WI38 (cell line): ENCODE data around the gene POMGNT1.

Experiments used
- H3K4me3 ChIP-seq: 2 replicates; pipeline ENCODE4 v1.5.1; 2011; ENCODE audit warnings: low read depth, mild to moderate bottlenecking, control low read depth, low read length
- TF ChIP-seq, protein P1 (sequence below): IDR thresholded peaks from 2 replicates; pipeline ENCODE4 v1.5.1; 2012; ENCODE audit warnings: low read depth, mild to moderate bottlenecking, control low read depth, low read length

POMGNT1 gene

DNA sequence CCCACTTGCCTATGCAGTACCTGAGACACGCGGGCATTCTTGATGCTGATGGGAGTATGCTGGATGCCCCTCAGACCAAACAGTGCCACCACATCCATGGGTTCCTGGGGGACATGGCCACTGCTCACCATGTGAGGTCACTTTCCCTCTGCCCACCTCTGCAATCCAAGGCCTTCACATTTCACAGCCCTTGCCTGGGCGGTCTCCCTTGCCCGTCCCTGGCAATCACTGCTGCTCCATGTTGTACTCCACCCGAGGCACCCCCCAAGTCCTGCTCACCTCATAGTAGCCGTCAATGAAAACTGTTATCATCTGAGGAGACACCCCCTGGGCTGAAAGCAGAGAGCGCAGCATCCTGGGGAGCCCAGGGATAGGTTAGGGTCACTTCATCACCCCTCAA lies 4.9 kb downstream of the POMGNT1 start:
- no peak overlapping the region for H3K4me3 ChIP-seq
- TF ChIP-seq, protein P1, sequence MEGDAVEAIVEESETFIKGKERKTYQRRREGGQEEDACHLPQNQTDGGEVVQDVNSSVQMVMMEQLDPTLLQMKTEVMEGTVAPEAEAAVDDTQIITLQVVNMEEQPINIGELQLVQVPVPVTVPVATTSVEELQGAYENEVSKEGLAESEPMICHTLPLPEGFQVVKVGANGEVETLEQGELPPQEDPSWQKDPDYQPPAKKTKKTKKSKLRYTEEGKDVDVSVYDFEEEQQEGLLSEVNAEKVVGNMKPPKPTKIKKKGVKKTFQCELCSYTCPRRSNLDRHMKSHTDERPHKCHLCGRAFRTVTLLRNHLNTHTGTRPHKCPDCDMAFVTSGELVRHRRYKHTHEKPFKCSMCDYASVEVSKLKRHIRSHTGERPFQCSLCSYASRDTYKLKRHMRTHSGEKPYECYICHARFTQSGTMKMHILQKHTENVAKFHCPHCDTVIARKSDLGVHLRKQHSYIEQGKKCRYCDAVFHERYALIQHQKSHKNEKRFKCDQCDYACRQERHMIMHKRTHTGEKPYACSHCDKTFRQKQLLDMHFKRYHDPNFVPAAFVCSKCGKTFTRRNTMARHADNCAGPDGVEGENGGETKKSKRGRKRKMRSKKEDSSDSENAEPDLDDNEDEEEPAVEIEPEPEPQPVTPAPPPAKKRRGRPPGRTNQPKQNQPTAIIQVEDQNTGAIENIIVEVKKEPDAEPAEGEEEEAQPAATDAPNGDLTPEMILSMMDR, result no peak

DNA sequence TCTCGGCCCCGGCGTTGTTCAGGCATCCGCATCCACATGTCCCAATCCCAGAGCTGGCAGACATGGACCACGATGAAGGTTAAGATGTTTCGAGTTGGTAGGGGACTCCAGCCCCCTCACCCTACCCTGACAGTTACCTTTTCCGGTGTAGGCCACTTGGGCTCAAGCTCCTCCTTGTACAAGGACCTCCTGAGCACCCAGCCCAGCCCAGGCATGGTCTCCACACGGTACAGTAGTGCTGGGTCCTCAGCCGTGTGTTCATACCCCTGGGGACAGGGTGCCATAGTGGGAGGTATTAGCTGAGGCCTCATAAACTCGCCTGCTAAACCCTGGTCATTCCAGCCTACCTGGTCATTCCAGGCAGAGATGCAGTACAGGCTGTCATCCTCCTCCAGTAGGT lies 6.1 kb downstream of the POMGNT1 start:
- no peak overlapping the region for H3K4me3 ChIP-seq
- TF ChIP-seq, protein P1, result no peak

DNA sequence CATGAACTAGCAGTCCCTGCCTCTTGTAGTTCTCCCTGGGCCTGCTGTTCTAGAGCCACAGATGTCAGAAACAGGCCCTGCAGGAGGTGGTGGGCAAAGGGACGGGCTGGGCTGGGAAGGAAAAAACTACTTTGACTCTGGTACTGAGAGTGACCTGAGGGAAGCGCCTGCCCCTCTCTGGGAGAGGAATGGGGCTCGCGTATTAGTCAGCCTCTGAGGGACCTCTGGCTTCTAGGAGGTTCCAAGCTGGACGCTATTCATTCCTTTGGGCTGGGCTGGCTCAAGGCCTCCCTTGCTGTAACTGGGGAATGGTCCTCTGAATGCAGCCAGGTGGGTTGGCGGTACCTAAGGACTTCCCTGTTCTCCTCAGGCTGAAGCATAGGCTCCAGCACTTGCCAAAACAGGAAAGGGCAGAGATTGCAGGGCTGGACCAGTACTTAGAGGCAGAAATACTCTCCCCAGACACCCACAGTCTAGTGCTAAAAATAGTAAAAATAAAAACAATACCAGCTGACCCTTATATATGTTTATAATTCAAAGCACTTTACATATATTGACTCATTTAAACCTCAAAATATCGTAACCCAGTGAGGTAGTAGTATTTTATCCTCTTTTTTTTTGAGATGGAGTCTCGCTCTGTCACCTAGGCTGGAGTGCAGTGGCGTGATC lies 7.1 kb downstream of the POMGNT1 start:
- TF ChIP-seq, protein P1, result no peak
- H3K4me3 ChIP-seq, result no peak overlapping the region

DNA sequence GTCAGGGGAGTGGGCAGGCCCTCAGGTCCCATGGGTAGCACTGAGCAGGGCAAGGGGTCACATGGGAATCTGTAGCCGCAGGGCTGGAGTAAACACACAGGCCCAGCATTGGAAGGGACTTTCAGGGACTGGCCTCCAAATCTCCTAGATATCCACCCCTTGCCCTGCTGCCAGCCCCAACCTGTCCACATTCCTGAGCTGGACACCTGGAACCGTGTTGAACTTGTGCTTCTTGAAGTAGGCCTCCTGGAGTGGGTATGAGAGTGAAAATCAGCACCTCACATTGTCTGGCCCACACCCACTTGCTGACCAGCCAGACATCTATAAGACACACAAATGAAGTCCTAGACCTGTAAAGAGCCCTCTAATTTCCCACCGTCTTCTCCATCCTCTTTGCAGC lies 7.7 kb downstream of the POMGNT1 start:
- TF ChIP-seq, protein P1, result no peak
- no peak overlapping the region for H3K4me3 ChIP-seq

DNA sequence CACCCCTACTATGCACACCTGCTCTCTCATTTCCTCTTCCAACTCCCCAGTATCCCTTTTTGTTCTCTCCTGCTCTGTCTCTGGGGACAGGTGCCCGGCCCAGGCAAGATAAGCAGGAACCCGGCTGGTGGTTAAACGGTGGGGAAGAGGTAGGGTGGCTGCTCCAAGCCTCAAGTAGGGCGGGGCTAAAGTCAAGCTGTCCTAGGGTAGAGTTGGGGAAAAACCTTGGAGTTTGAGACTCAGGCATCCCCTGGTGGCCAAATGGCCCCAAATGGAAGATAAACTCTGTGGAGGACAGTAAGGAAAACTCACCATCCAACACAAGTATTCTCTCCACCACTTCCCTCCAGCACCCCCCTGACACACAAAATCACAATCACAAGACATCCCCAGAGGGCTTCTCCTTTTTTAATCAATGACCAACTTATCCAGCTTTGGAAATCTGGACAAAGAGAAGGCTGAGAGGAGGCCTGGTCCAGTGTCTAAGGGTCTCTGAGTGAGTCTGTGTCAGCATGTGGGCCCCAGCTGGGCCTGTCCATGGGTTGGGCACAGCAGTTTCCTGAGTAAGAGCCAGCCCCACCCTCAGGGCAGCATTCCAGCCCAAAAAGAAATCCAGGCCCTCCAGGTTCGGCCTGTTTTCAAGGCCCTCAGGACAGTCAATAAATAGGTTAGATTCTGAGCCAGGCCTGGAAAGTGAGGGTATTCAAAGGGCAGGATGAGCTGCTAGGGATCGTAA lies 9.8 kb downstream of the POMGNT1 start:
- H3K4me3 ChIP-seq, result no peak overlapping the region
- TF ChIP-seq, protein P1, result no peak

DNA sequence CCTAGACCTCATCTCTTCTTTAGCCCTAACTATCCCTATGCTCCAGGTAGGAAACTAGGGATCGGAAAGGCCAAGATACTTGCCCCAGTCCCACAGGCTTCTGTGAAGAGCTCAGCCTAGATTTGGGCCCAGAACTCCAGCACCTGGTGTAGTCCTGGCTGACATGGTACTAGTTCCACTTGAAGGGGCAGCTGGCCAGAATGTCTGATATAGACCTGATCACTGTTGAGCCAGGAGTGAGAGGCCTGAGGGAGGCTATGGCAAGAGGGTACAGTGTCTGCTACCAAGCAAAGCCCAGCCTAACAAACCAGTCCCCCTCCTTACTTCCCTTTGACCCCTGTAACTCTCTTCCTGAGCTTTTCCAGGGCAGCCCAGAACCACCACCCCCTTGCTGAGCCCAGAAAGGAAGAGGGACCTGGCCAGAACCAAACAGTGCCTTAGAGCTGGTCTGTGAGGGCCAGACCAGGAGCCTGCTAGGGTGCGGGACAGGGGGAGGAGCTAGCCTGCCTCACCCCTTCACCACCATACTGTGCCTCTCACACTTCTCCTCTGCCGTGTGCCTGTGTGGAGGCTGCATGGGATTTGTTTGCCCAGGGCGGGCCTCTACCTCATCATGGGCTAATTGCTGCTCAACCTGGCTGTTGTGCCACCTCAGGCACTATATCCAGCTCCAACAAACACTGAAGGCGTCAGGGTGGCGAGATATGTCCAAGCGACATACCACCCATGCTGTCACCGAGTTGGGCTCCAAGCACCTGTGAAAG lies 10.9 kb downstream of the POMGNT1 start:
- H3K4me3 ChIP-seq, result no peak overlapping the region
- TF ChIP-seq, protein P1, result no peak

DNA sequence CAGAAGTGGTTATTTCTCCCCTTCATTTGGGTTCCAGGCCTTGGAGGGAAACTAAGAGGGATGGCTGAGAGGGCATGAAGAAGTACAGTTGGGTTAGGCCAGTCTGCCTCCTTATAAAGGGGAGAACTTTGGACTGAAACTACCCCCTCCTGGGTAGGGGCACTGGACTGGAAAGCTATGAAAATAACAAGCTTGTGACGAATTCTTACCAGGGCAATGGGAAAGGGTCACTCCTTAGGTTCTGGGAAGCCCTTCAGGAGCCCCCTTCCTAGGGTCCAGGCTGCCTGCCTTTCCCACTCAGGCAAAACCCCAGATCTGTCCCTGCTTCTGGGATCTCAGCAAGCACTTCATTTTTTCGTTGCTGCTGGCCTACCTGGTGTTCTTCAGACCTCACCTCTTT lies 12.2 kb downstream of the POMGNT1 start:
- no peak overlapping the region for H3K4me3 ChIP-seq
- TF ChIP-seq, protein P1, result no peak
